Panc1 (cell line): Measurements from ENCODE around the gene PANK4. TPM values are rescaled to one million over a fixed set of nuclear protein-coding genes. Genes with fewer than 3 reads are reported as not detected.
A peak's percentile ranks its signal among the peaks of the same experiment; 100 is the strongest.

Source experiments
- ATAC-seq: fragments of 200-7000 bp; cut with Tn5 transposase; 2 replicates; pipeline ENCODE4 v1.9.1; 2020; ENCODE audit warnings: mild to moderate bottlenecking, moderate library complexity
- BruUV-seq: library from RNA; stranded (reverse); fragments of 400-500 nt; replicated peaks from 2 replicates; lab custom pipeline; 2021; lab: Mats Ljungman, UMichigan
- CTCF ChIA-PET: fragments of 300-600 bp; sonication (Branson Sonifier 250); formaldehyde crosslinking; loops from one replicate; lab custom pipeline; 2022; ENCODE audit warnings: antibody characterized with exemption; lab: Charles Lee
- POLR2A ChIA-PET: fragments of 300-600 bp; sonication (Branson Sonifier 250); formaldehyde crosslinking; loops from one replicate; lab custom pipeline; 2022; ENCODE audit warnings: antibody characterized with exemption; lab: Charles Lee
- DNase-seq: peaks from one replicate; pipeline ENCODE4 v3.0.0-alpha.2; 2010; ENCODE audit warnings: low read depth, low spot score
- H3K27ac ChIP-seq: 2 replicates; pipeline ENCODE4 v1.5.1; 2011; ENCODE audit warnings: mild to moderate bottlenecking, low read length, inconsistent platforms
- H3K27me3 ChIP-seq: fragments of 200-500 bp; sonication (Bioruptor generic); 2 replicates; pipeline ENCODE4 v1.6.0; 2014; ENCODE audit warnings: low read length, inconsistent platforms; ENCODE audit not compliant: control insufficient read depth, insufficient read depth
- H3K36me3 ChIP-seq: fragments of 200-500 bp; sonication (Bioruptor generic); 2 replicates; pipeline ENCODE4 v1.5.1; 2014; ENCODE audit warnings: inconsistent platforms, mild to moderate bottlenecking, low read length, moderate library complexity; ENCODE audit not compliant: control insufficient read depth, insufficient read depth
- H3K4me1 ChIP-seq: 2 replicates; pipeline ENCODE4 v1.5.1; 2011; ENCODE audit warnings: inconsistent platforms, mild to moderate bottlenecking, low read length, moderate library complexity; ENCODE audit not compliant: control insufficient read depth, insufficient read depth
- H3K4me3 ChIP-seq, 2 experiments: 2 replicates each; pipeline ENCODE4 v1.5.1; 2011 to 2012; ENCODE audit warnings: low read depth in 2 of 2, low read length in 2 of 2, mild to moderate bottlenecking in 2 of 2, inconsistent platforms in 1 of 2, moderate library complexity in 1 of 2
- H3K9me3 ChIP-seq: fragments of 200-500 bp; sonication (Bioruptor generic); 2 replicates; pipeline ENCODE4 v1.5.1; 2014; ENCODE audit warnings: low read depth, mild to moderate bottlenecking, inconsistent platforms, low read length, moderate library complexity; ENCODE audit not compliant: control insufficient read depth, insufficient read depth
- POLR2AphosphoS5 ChIP-seq: IDR thresholded peaks from 2 replicates; pipeline ENCODE4 v1.6.1; 2012; ENCODE audit warnings: mild to moderate bottlenecking, low read depth, low read length, moderate library complexity
- SIN3A ChIP-seq: IDR thresholded peaks from 2 replicates; pipeline ENCODE4 v1.6.1; 2012; ENCODE audit warnings: low read depth, mild to moderate bottlenecking, low read length, moderate library complexity, borderline replicate concordance; ENCODE audit not compliant: insufficient read depth
- TCF7L2 ChIP-seq: IDR thresholded peaks from 2 replicates; pipeline ENCODE4 v1.6.1; 2011; ENCODE audit warnings: mild to moderate bottlenecking, low read depth, low read length, inconsistent platforms
- in situ Hi-C: cut with HindIII; loops from 2 replicates; pipeline ENCODE4 v1.10.0; 2016; ENCODE audit warnings: low sequenced_read_pairs, low pct_unique_long_range_greater_than_20kb
- intact Hi-C: fragments of 100-400 bp; cut with micrococcal nuclease; formaldehyde crosslinking; loops from one replicate; pipeline ENCODE4 v1.10.0; 2022; ENCODE audit not compliant: unreplicated experiment
- total RNA-seq: library from RNA; stranded (reverse); gene quantifications from one replicate; pipeline ENCODE4 v1.2.1, GENCODE V29; 2021; ENCODE audit not compliant: unreplicated experiment
- TF ChIP-seq, protein P1 (sequence below): fragments of 450-650 bp; IDR thresholded peaks from 2 replicates; pipeline ENCODE4 v1.5.1; 2017; ENCODE audit warnings: mild to moderate bottlenecking
- TF ChIP-seq, protein P2 (sequence below), 2 experiments: IDR thresholded peaks; 2 replicates each; pipeline ENCODE4 v1.6.1; 2011 to 2012; ENCODE audit warnings: low read depth in 2 of 2, control low read depth in 1 of 2, low read length in 1 of 2, mild to moderate bottlenecking in 1 of 2, moderate library complexity in 1 of 2; ENCODE audit not compliant: insufficient read depth in 1 of 2

PANK4 gene
- total RNA-seq, 1 experiment from 2014 or later = 35.9 TPM

DNA sequence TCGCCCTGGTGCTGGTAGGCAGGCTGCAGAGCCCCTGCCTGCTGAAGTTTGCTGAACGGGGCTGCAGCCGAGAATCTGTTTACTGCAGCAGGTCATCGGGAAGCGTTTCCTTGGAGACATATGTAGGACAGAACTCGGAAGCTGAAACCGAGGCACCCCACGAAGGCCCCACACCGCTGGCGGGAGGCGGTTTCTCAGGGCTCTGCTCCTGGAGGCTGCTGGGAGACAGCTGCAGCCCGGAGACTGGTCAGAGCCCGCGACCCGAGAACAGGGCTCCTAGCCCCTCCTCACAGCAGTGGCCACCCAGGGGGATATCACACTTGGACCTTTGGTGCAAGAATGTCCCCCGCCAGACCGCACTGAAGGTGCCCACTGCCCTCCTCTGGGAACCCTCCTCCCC, 63.0 kb downstream of the PANK4 start:
- Histone ChIP-seq H3K4me3 (no peak overlapping the region), H3K27ac (peak overlapping the region; percentile 63), H3K27me3 (no peaks in the 10 kb centered on the region), H3K36me3 (no peaks in the 10 kb centered on the region), H3K4me1 (peaks cover 92% of the 10 kb centered on the region), H3K9me3 (no peaks in the 10 kb centered on the region)
- POLR2A ChIA-PET = interaction anchor here (0.6 kb wide), 1 partner anchor 11 kb away, joined by 4 read pairs; no protein-coding TSS in a partner anchor
- no peak for DNase-seq
- ATAC-seq = no peak
- in situ Hi-C loops (no loop called here), intact Hi-C loops (loop anchor here (10.0 kb wide), 1 partner anchor 81 kb away; no protein-coding TSS in a partner anchor)
- BruUV-seq = no TSS peak
- TF ChIP-seq SIN3A = no peak
- no peak for TF ChIP-seq TCF7L2
- TF ChIP-seq, protein P1, sequence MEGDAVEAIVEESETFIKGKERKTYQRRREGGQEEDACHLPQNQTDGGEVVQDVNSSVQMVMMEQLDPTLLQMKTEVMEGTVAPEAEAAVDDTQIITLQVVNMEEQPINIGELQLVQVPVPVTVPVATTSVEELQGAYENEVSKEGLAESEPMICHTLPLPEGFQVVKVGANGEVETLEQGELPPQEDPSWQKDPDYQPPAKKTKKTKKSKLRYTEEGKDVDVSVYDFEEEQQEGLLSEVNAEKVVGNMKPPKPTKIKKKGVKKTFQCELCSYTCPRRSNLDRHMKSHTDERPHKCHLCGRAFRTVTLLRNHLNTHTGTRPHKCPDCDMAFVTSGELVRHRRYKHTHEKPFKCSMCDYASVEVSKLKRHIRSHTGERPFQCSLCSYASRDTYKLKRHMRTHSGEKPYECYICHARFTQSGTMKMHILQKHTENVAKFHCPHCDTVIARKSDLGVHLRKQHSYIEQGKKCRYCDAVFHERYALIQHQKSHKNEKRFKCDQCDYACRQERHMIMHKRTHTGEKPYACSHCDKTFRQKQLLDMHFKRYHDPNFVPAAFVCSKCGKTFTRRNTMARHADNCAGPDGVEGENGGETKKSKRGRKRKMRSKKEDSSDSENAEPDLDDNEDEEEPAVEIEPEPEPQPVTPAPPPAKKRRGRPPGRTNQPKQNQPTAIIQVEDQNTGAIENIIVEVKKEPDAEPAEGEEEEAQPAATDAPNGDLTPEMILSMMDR = no peak
- no peak for TF ChIP-seq POLR2AphosphoS5
- TF ChIP-seq, protein P2, sequence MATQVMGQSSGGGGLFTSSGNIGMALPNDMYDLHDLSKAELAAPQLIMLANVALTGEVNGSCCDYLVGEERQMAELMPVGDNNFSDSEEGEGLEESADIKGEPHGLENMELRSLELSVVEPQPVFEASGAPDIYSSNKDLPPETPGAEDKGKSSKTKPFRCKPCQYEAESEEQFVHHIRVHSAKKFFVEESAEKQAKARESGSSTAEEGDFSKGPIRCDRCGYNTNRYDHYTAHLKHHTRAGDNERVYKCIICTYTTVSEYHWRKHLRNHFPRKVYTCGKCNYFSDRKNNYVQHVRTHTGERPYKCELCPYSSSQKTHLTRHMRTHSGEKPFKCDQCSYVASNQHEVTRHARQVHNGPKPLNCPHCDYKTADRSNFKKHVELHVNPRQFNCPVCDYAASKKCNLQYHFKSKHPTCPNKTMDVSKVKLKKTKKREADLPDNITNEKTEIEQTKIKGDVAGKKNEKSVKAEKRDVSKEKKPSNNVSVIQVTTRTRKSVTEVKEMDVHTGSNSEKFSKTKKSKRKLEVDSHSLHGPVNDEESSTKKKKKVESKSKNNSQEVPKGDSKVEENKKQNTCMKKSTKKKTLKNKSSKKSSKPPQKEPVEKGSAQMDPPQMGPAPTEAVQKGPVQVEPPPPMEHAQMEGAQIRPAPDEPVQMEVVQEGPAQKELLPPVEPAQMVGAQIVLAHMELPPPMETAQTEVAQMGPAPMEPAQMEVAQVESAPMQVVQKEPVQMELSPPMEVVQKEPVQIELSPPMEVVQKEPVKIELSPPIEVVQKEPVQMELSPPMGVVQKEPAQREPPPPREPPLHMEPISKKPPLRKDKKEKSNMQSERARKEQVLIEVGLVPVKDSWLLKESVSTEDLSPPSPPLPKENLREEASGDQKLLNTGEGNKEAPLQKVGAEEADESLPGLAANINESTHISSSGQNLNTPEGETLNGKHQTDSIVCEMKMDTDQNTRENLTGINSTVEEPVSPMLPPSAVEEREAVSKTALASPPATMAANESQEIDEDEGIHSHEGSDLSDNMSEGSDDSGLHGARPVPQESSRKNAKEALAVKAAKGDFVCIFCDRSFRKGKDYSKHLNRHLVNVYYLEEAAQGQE (IDR thresholded peaks at IDR 0.05; ENCODE audit: insufficient read depth in 1 of 2, low read depth in 2 of 2, low read length in 1 of 2) = no peak
- CTCF ChIA-PET = interaction anchor here (0.8 kb wide), 1 partner anchor 26 kb away, joined by 3 read pairs; no protein-coding TSS in a partner anchor

DNA sequence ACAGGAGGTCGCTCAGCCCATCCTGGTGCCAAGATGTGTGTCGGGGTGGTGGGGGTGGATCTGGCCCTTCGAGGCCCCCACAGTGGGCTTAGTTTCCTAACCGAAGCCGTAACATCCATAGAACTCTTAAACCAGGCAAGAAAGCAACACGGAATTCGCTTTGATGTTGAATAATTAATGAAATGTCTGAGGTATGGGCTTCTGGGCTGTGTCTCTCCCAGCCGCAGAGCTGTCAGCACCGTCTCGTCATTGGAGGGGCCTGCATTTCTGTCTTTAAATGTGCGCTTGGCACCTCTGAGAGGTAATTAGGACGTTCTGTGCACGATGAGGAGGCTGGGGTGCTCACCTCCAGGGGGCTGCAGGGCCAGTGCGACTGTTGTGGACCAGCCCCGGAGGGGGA, 63.6 kb downstream of the PANK4 start:
- H3K27ac ChIP-seq = peak overlapping the region; percentile 61
- POLR2A ChIA-PET = no interaction called here
- in situ Hi-C loops = no loop called here
- BruUV-seq = no TSS peak
- no peaks in the 10 kb centered on the region for H3K9me3 ChIP-seq
- TF ChIP-seq TCF7L2 (peak; percentile 56; the same call in 1 of the 2 replicates), POLR2AphosphoS5 (no peak)
- TF ChIP-seq, protein P1 = no peak
- TF ChIP-seq, protein P2 (IDR thresholded peaks at IDR 0.05; ENCODE audit: insufficient read depth in 1 of 2, low read depth in 2 of 2, low read length in 1 of 2) = no peak
- no peaks in the 10 kb centered on the region for H3K27me3 ChIP-seq
- no peaks in the 10 kb centered on the region for H3K36me3 ChIP-seq
- CTCF ChIA-PET = no interaction called here
- DNase-seq (no peak), ATAC-seq (no peak)
- H3K4me3 ChIP-seq = no peak overlapping the region
- intact Hi-C loops = loop anchor here (10.0 kb wide), 1 partner anchor 82 kb away; no protein-coding TSS in a partner anchor
- peaks cover 92% of the 10 kb centered on the region for H3K4me1 ChIP-seq
